ENCODE results near the gene SNRNP25. TPM values are rescaled to one million over a fixed set of nuclear protein-coding genes. Genes with fewer than 3 reads are reported as not detected.

Gene SNRNP25
- total and polyA plus RNA-seq, 9 of the 15 experiments (the other 6 are each of a cell fraction or from before 2014, with no cell fraction given): 59.0 to 176 (median 108) TPM

GRCh38 chr16:106623-107324, 53.1 kb downstream of the SNRNP25 start (continued):
- no peak for TF ChIP-seq RBBP5 (IDR thresholded peaks at IDR 0.05; ENCODE audit: borderline replicate concordance, insufficient read depth, low read length, poor library complexity, severe bottlenecking)
- TF ChIP-seq ARID4B (CRISPR knock-in tag; IDR thresholded peaks at IDR 0.05): 0 out of 2 replicates have a peak, but pooled peaks have one; percentile 47
- TF ChIP-seq, protein P1, sequence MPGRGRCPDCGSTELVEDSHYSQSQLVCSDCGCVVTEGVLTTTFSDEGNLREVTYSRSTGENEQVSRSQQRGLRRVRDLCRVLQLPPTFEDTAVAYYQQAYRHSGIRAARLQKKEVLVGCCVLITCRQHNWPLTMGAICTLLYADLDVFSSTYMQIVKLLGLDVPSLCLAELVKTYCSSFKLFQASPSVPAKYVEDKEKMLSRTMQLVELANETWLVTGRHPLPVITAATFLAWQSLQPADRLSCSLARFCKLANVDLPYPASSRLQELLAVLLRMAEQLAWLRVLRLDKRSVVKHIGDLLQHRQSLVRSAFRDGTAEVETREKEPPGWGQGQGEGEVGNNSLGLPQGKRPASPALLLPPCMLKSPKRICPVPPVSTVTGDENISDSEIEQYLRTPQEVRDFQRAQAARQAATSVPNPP (IDR thresholded peaks at IDR 0.05; ENCODE audit: borderline replicate concordance, insufficient read depth, insufficient read length): no peak
- no peak for TF ChIP-seq MTF1 (CRISPR knock-in tag; IDR thresholded peaks at IDR 0.05; ENCODE audit: borderline replicate concordance)
- no peak for TF ChIP-seq ZEB2 (IDR thresholded peaks at IDR 0.05)
- peak; percentile 28; the same call in 1 of the 2 replicates for TF ChIP-seq ARID2 (IDR thresholded peaks at IDR 0.05)
- TF ChIP-seq ZNF3 (CRISPR knock-in tag; IDR thresholded peaks at IDR 0.05): no peak
- no peak for TF ChIP-seq ZNF140 (CRISPR knock-in tag; IDR thresholded peaks at IDR 0.05)
- TF ChIP-seq, protein P2, sequence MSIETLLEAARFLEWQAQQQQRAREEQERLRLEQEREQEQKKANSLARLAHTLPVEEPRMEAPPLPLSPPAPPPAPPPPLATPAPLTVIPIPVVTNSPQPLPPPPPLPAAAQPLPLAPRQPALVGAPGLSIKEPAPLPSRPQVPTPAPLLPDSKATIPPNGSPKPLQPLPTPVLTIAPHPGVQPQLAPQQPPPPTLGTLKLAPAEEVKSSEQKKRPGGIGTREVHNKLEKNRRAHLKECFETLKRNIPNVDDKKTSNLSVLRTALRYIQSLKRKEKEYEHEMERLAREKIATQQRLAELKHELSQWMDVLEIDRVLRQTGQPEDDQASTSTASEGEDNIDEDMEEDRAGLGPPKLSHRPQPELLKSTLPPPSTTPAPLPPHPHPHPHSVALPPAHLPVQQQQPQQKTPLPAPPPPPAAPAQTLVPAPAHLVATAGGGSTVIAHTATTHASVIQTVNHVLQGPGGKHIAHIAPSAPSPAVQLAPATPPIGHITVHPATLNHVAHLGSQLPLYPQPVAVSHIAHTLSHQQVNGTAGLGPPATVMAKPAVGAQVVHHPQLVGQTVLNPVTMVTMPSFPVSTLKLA (conservative IDR thresholded peaks at IDR 0.05): no peak
- no peak for TF ChIP-seq ARID3A (IDR thresholded peaks at IDR 0.05; ENCODE audit: borderline replicate concordance, low read depth, low read length)
- TF ChIP-seq, protein P3, sequence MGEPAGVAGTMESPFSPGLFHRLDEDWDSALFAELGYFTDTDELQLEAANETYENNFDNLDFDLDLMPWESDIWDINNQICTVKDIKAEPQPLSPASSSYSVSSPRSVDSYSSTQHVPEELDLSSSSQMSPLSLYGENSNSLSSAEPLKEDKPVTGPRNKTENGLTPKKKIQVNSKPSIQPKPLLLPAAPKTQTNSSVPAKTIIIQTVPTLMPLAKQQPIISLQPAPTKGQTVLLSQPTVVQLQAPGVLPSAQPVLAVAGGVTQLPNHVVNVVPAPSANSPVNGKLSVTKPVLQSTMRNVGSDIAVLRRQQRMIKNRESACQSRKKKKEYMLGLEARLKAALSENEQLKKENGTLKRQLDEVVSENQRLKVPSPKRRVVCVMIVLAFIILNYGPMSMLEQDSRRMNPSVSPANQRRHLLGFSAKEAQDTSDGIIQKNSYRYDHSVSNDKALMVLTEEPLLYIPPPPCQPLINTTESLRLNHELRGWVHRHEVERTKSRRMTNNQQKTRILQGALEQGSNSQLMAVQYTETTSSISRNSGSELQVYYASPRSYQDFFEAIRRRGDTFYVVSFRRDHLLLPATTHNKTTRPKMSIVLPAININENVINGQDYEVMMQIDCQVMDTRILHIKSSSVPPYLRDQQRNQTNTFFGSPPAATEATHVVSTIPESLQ (CRISPR knock-in tag; IDR thresholded peaks at IDR 0.05): no peak
- TF ChIP-seq SUPT5H (IDR thresholded peaks at IDR 0.05): no peak
- no peak for TF ChIP-seq MCM7 (IDR thresholded peaks at IDR 0.05)
- TF ChIP-seq ZFPM2 (CRISPR knock-in tag; IDR thresholded peaks at IDR 0.05): no peak
- no peak for TF ChIP-seq CHD1 (IDR thresholded peaks at IDR 0.05; ENCODE audit: low read length)
